NCI-H1048 (cell line): Measurements from ENCODE around the gene NUP85.
"Not testable (repeated sequence)": the region's sequence is repeated elsewhere in the genome, so short reads cannot be mapped to it uniquely, and the experiment has no call there.

Experiments
- DNase-seq: peaks from one replicate; lab custom pipeline; 2025; lab: John Stamatoyannopoulos, UW

The NUP85 gene

GRCh38 chr17:75205037-75205792, at the start of gene NUP85:
Gene NUP85 (plus strand): TSS chr17:75205679. CDS start chr17:75205762, 83 bp downstream.
- peak; percentile 88 for DNase-seq

- DNase-seq = not testable (repeated sequence)
Measured at GRCh38 chr17:75158480-75158879, 47.0 kb upstream of the NUP85 start.

- no peak for DNase-seq
Measured at GRCh38 chr17:75159196-75160031, 46.1 kb upstream of the NUP85 start.

GRCh38 chr17:75160211-75160610, 45.3 kb upstream of the NUP85 start:
- DNase-seq = no peak

GRCh38 chr17:75163074-75163473, 42.4 kb upstream of the NUP85 start:
- DNase-seq = no peak

- DNase-seq = not testable (repeated sequence)
Measured at GRCh38 chr17:75164606-75165005, 40.9 kb upstream of the NUP85 start.

- DNase-seq = no peak
Measured at GRCh38 chr17:75168998-75169397, 36.5 kb upstream of the NUP85 start.

- no peak for DNase-seq
Measured at GRCh38 chr17:75173526-75173925, 32.0 kb upstream of the NUP85 start.

GRCh38 chr17:75174996-75175395, 30.5 kb upstream of the NUP85 start:
- DNase-seq = no peak

GRCh38 chr17:75176625-75177024, 28.9 kb upstream of the NUP85 start:
- DNase-seq = no peak

- DNase-seq = no peak
Measured at GRCh38 chr17:75178453-75178852, 27.0 kb upstream of the NUP85 start.

- no peak for DNase-seq
Measured at GRCh38 chr17:75181110-75181509, 24.4 kb upstream of the NUP85 start.

- no peak for DNase-seq
Measured at GRCh38 chr17:75181608-75182318, 23.7 kb upstream of the NUP85 start.

GRCh38 chr17:75182319-75182568, 23.2 kb upstream of the NUP85 start:
- no peak for DNase-seq

- peak; percentile 89 for DNase-seq
Measured at GRCh38 chr17:75182569-75183436, 22.7 kb upstream of the NUP85 start, which contains the start of gene SUMO2. Gene SUMO2 (minus strand): TSS chr17:75182959. CDS start chr17:75182834, 125 bp downstream.

- DNase-seq = no peak
Measured at GRCh38 chr17:75183999-75184884, 21.2 kb upstream of the NUP85 start.

- no peak for DNase-seq
Measured at GRCh38 chr17:75188614-75189013, 16.9 kb upstream of the NUP85 start.

GRCh38 chr17:75191584-75191983, 13.9 kb upstream of the NUP85 start:
- DNase-seq = no peak

- no peak for DNase-seq
Measured at GRCh38 chr17:75194879-75195278, 10.6 kb upstream of the NUP85 start.

GRCh38 chr17:75199886-75200618, 5.4 kb upstream of the NUP85 start:
- no peak for DNase-seq
